HG03103 (cell line): ENCODE results near the gene SHD.
"Not testable (repeated sequence)": the region's sequence is repeated elsewhere in the genome, so short reads cannot be mapped to it uniquely, and the experiment has no call there.

Experiments used
- ATAC-seq: cut with Tn5 transposase; IDR thresholded peaks from one replicate; pipeline ENCODE4 v1.9.1; 2021; ENCODE audit warnings: low read depth; ENCODE audit not compliant: unreplicated experiment

SHD gene

DNA sequence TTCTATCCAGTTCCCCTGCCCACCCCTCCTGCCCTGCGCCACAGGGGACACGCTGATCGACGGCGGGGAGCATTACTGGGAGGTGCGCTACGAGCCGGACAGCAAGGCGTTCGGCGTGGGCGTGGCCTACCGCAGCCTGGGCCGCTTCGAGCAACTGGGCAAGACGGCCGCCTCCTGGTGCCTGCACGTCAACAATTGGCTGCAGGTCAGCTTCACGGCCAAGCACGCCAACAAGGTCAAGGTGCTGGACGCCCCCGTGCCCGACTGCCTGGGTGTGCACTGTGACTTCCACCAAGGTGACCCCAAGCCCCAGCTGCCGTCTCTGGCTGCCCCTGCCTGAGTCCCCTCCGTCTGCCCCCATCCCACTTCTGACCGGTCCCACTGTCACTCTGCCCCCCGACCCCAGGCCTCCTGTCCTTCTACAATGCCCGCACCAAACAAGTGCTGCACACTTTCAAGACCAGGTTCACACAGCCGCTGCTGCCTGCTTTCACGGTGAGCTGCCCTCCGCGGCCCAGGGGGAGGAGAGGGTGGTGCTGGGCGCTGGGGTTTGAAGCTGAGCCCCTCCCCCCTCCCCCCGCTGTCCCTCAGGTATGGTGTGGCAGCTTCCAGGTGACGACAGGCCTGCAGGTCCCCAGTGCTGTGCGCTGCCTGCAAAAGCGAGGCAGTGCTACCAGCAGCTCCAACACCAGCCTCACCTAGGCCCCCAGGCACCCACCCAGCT, 44.0 kb downstream of the SHD start:
- ATAC-seq, result no peak

DNA sequence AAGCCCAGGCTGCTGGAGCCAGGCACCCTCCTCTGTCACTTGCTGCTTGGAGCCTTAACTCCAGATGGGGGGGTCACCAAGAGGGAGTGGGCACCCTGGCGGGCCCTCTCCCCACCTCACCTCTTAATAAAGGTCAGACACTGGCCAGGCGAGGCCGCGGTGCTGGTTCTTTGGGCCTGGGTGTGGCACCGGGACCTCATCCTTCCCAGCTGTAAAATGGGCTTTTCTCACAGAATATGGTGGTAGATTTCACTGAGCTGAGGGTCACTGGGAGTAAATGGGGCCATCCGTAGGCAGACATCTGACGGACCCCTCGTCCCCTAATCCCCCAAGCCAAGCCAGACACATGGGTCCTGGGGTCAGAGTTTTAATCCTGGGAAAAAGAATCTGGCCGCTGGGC, 44.6 kb downstream of the SHD start:
- no peak for ATAC-seq

DNA sequence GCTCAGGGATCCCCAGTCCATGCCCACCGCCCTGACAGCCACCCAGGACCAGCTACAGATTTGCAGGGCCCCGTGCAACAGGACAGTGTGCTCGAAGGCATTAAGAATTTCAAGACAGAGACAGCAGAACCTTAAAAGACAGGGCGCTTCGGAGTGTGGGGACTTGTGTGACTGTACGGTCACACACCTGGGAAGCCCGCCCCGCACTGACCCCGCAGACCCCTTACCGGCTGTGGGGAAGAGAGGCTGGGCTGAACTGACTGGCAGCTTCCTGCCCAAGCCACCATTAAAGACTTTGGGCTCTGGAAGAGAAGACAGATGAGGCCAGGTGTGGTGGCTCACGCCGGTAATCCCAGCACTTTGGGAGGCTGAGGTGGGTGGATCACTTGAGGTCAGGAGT, 45.2 kb downstream of the SHD start:
- ATAC-seq, result no peak

DNA sequence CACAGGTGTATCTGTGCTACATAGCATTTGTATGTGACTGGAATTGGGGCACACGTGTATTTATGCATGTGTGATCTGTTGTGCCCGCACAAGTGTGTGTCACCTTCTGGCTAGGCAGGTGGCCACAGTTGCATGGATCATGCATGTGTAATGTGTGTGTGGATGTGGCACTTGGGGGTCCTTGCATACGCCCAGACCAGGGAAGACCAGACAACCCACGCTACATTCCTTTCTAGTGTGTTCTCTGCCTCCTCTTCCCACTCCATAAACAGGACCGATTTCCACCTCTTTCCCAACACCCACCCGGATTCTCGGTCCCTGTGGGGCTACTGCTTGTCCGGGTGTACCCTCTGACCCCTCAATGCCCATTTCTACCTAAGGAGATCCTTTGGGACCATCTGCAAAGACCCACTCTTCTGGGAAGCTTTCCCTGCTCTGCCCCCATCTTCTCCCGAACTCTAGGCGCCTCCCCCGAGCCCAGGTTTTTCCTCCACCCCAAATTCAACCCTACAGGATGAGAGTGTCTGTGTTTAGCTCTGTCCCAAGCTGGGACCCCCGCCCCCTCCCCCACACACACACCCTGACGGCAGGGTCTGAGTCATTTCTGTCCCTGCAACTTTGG, 47.3 kb downstream of the SHD start:
- ATAC-seq, result no peak

DNA sequence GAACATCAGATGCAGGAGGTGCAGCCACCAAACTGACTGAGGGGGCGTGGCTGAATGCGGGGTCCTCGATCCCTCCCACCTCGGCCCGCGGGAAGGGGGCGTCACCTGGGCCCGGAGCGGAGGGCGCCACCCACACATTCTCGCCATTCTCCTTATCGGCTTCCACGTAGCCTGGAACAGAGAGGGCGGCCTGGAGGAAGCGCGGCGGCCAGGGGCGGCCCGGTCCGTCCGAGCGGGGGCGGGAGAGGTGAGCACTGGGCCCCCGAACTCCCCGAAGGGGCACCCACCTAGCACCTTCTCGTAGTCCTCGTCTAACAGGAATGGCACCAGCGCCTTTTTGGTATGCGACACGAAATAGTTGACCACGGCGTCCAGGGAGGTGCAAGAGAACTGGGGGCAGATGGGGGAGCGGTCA, 47.8 kb downstream of the SHD start:
- no peak for ATAC-seq

DNA sequence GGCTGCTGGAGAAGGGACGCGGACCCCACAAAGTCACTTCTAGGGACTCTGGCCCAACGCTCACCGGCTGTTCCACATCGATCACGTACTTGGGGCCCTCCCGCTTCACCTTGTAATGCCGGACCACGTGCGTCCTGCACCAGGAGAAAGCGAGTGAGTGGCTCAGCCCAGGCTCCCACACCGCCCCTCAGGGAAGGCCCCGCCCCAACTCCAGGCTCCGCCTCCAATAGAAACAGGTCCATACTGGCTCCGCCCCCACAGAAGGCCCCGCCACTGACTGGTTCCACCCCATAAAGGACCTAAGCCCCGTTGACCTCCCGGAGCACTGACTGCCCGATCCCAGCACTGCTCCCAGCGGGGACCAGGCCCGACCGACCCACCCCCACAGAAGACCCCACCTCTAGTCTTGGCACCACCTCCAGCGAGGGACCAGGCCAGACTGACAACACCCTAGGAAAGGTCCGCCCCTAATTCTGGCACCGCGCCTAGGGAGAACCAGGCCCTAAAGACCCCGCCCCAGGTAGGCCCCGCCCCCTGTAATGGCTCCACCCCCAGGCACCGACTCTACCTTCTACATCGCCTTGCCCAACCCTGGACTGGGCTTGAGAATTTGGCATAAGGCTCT, 48.3 kb downstream of the SHD start:
- ATAC-seq, result no peak

DNA sequence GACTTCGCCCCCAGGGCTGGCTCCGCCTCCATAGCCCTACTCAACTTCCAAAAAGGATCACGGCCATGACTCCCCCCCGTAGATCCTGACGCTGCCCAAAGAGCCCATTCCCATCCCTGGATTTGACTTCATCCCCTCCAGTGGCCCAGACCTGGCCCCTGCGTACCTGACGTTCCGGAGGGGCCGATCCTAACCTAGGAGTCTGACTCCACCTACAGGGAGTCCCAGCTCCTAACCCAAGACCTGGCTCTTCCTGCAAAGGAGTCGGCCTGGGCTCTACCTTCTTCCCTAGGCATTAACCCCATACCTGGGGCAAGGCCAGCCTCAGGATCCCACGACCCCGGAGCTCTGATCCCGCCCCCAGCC, 48.8 kb downstream of the SHD start:
- ATAC-seq, result no peak

DNA sequence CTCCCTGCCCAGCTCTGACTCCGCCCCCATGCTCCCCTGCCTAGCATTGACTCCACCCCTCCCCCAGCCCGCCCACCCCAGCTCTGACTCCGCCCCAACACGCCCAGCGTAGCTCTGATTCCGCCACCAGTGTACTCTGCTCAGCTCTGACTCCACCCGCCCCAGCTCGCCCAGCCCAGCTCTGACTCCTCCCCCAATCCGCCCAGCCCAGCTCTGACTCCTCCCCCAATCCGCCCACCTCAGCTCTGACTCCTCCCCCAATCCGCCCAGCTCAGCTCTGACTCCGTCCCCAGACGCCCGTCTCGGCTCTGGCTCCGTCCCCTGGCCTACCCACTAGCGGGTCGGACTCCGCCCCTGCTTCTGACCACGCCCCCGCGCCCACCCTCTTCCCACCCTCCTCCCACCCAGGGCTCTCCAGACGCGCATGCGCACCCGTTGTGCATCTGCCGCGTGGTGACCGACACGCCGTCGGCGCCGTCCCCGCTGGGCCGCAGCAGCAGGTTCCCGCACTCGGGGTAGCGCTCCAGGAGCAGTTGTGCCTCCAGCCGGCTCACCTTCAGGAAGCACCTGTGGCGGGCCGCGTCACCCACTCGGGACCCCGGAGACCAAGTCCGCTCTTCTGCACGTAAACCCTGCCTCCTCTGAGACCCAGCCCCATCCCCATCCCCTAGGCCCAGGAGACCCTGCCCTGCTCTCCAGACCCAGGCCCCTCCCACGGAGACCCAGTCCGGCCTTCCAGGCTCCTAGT, 49.4 kb downstream of the SHD start:
- ATAC-seq, result peak; percentile 75

DNA sequence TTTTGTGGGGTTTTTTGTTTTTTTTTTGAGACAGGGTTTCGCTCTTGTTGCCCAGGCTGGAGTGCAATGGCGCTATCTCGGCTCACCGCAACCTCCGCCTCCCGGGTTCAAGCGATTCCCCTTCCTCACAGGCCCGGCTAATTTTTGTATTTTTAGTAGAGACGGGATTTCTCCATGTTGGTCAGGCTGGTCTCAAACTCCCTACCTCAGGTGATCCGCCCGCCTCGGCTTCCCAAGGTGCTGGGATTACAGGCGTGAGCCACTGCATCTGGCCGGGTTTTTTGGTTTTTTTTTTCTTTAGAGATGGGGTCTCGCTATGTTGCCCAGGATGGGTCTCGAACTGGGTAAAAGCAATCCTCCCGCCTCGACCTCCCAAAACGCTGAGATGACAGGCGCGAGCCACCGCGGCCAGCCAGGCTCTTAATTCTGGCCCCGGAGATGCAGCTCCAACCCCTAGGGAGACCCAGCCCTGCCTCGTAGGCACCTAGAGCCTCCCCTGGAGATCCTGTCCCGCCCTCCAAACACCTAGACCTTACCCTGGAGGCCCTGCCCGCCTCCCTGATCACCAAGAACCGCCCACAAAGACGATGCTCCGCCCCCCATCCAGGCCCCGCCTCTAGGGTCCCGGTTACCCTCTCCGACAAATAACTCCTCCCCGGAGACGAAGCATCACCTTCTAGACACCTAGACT, 50.1 kb downstream of the SHD start:
- not testable (repeated sequence) for ATAC-seq

DNA sequence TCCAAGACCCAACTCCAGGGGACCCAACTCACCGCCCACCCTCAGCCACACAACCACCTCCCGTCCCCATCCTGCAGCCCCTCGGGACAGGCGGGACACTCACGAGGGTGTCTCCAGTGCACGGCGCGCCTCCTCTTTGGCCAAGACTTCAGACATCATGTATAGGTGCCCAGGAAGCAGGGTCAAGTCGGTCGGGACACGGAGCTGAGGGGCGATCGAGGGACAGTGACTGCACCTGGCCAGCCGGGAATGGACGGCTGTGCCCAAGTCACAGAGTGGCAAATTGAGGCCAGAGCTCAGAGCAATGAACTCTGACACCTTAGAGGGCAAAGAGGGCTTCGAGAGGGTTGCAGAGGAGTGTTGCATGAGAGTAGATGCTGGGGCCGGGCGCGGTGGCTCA, 50.8 kb downstream of the SHD start:
- no peak for ATAC-seq

DNA sequence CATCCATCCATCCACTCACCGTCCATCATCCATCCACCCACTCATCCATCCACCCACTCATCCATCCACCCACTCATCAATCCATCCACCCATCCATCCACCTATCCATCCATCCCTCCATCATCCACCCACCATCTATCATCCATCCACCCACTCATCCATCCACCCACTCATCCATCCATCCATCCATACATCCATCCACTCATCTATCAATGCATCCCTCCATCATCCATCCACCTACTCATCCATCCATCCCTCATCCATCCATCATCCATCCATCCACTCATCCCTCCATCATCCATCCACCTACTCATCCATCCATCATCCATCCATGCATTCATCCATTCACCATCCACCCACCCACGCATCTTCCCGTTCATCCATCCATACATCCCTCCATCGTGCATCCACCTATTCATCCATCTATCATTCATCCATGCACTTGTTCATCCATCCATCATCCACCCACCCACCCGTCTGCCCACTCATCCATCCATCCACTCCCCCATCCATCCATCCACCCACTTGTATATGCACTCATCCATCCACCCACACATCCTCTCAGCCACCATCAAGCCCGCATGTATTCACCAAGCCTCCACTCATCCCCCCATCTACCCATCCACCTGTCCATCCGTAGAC, 56.0 kb downstream of the SHD start:
- ATAC-seq, result no peak

DNA sequence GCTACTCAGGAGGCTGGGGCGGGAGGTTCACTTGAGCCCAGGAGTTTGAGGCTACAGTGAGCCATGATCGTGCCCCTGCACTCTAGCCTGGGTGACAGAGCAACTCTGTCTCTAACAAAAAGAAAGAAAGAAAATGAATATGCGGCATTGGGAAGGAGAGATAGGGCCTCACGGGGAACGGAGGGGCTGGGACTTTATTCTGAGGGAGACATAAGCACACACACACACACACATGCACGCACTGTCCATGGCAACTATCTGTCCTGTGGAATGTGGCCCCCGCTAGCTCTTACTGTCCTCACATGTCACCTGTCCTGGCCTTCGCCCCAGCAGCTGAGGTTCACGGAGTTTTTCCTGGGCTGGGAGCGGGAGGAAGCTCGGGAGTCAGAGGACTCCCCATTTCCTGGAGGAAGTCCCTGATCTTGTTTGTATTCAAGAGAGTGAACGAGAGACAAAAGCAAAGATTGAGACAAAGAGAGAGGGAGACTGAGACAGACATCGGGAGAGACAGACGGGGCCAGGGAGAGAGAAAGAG, 58.9 kb downstream of the SHD start:
- no peak for ATAC-seq

DNA sequence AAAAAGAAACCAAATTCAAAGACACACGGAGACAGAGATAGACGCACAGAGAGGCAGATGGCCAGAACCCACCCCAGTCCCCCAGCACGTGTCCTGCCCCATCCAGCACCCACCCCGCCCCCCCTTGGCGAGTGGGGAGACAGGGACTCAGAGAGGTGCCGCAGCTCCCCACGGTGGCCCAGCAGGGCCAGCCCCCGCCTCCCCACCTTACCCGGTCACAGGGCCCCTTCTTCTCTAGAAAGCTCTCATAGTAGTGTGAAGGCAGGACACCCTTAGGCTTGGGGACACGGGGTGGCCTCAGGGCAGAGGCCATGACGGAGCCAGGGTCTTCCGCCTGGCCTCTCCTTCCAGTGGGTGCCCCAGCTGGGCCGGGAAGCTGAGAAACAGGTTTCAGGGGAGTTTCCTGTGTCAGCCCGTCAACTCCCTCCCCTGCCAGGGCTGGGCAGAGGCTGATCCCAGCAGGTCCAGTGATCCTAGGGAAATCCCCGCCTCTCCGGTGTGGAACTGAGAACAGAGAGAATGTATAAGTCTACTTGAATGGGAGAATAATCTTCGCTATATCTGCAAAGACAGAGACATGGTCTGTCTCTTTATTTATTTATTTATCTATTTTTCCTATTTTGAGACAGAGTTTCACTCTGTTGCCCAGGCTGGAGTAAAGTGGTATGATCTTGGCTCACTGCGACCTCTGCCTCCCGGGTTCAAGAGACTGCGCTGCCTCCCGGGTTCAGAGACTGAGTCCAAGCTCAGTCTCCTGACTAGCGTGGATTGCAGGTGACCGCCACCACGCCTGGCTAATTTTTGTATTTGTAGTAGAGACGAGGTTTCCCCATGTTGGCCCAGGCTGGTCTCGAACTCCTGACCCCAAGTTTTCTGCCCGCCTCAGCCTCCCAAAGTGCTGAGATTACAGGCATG, 59.6 kb downstream of the SHD start, which contains the start of gene STAP2:
Gene STAP2 (minus strand): TSS at position 387 of the 915 bp plus-strand sequence. CDS start 74 bp downstream, at position 313.
- ATAC-seq, result no peak
